Keratinocyte (primary cell): Measurements from ENCODE around the gene PPP1R1C. TPM values are rescaled to one million over a fixed set of nuclear protein-coding genes. Genes with fewer than 3 reads are reported as not detected.

ENCODE experiments used
- DNase-seq: peaks from one replicate; pipeline ENCODE4 v3.0.0-alpha.2; 2011; ENCODE audit warnings: low read depth, missing footprints, low spot score
- FAIRE-seq: peaks from 2 replicates; lab custom pipeline; 2011; peaks lifted over from hg19 to GRCh38; lab: Jason Lieb, UNC
- H2AFZ ChIP-seq: 2 replicates; pipeline ENCODE4 v1.6.0; 2012; ENCODE audit warnings: low read length, control low read depth, inconsistent platforms; ENCODE audit not compliant: control insufficient read depth
- H3K27ac ChIP-seq: 2 replicates; pipeline ENCODE4 v1.5.1; 2011; ENCODE audit warnings: low read length; ENCODE audit not compliant: control insufficient read depth, insufficient read depth
- H3K27me3 ChIP-seq: 3 replicates; pipeline ENCODE4 v1.6.0; 2011; ENCODE audit warnings: low read length; ENCODE audit not compliant: control insufficient read depth, insufficient read depth; ENCODE audit errors: extremely low read depth
- H3K36me3 ChIP-seq, 2 experiments: 2 replicates in 1 of 2; 3 replicates in 1 of 2; pipeline ENCODE4 v1.5.1; 2011; ENCODE audit warnings: low read length in 2 of 2, mild to moderate bottlenecking in 1 of 2; ENCODE audit not compliant: control insufficient read depth in 2 of 2, insufficient read depth in 2 of 2; ENCODE audit errors: extremely low read depth in 1 of 2
- H3K4me1 ChIP-seq: 3 replicates; pipeline ENCODE4 v1.5.1; 2011; ENCODE audit warnings: low read length; ENCODE audit not compliant: control insufficient read depth, insufficient read depth; ENCODE audit errors: extremely low read depth
- H3K4me2 ChIP-seq: 3 replicates; pipeline ENCODE4 v1.6.0; 2011; ENCODE audit warnings: low read depth, low read length; ENCODE audit not compliant: control insufficient read depth, insufficient read depth; ENCODE audit errors: extremely low read depth
- H3K4me3 ChIP-seq, 3 experiments: fragments of 200-600 bp in 1 of 3; sonication (generic) in 1 of 3; 2 replicates in 2 of 3; 3 replicates in 1 of 3; pipeline ENCODE4 v1.5.1; 2011 to 2016; ENCODE audit warnings: low read length in 3 of 3, mild to moderate bottlenecking in 3 of 3, control low read depth in 2 of 3, inconsistent platforms in 1 of 3, low read depth in 1 of 3, mixed read lengths in 1 of 3, mixed run types in 1 of 3, moderate library complexity in 1 of 3; ENCODE audit not compliant: control insufficient read depth in 2 of 3, insufficient read depth in 2 of 3; ENCODE audit errors: extremely low read depth in 1 of 3
- H3K79me2 ChIP-seq: 2 replicates; pipeline ENCODE4 v1.6.0; 2012; ENCODE audit warnings: low read length; ENCODE audit not compliant: control insufficient read depth, insufficient read depth
- H3K9ac ChIP-seq: 3 replicates; pipeline ENCODE4 v1.6.0; 2011; ENCODE audit warnings: low read length; ENCODE audit not compliant: control insufficient read depth, insufficient read depth; ENCODE audit errors: extremely low read depth
- H3K9me1 ChIP-seq: 3 replicates; pipeline ENCODE4 v1.6.0; 2011; ENCODE audit warnings: low read length; ENCODE audit not compliant: control insufficient read depth, insufficient read depth; ENCODE audit errors: extremely low read depth
- H3K9me3 ChIP-seq: 2 replicates; pipeline ENCODE4 v1.5.1; 2012; ENCODE audit warnings: low read depth, low read length; ENCODE audit not compliant: control insufficient read depth
- H4K20me1 ChIP-seq: 3 replicates; pipeline ENCODE4 v1.6.0; 2011; ENCODE audit warnings: low read length; ENCODE audit not compliant: control insufficient read depth, insufficient read depth; ENCODE audit errors: extremely low read depth
- EZH2 ChIP-seq: IDR thresholded peaks from one replicate; pipeline ENCODE4 v1.6.1; 2012; ENCODE audit warnings: inconsistent platforms, mild to moderate bottlenecking, low read length, moderate library complexity
- dilution Hi-C: fragments of 300-500 bp; cut with MboI; formaldehyde crosslinking; loops from one replicate; pipeline ENCODE4 v1.7.0; 2020; ENCODE audit warnings: low sequenced_read_pairs; ENCODE audit not compliant: extremely low pct_ligation_motif_present
- polyA plus RNA-seq, 5 experiments: library from polyadenylated mRNA; depleted of rRNA in 3 of 5; stranded (reverse) in 3 of 5; stranded (forward) in 1 of 5; unstranded in 1 of 5; fragments of >200 nt; gene quantifications; 1 replicate in 1 of 5; 2 replicates in 3 of 5; 3 replicates in 1 of 5; pipeline versions ENCODE4 v1.2.1 to v1.2.3, GENCODE V29; 2011 to 2012; ENCODE audit warnings: missing spikeins in 2 of 5, low read depth in 1 of 5, low replicate concordance in 1 of 5
- TF ChIP-seq, protein P1 (sequence below), 3 experiments: IDR thresholded peaks in 1 of 3; conservative IDR thresholded peaks in 1 of 3; optimal IDR thresholded peaks in 1 of 3; 2 replicates in 2 of 3; 3 replicates in 1 of 3; pipeline versions ENCODE3 to v1.5.1; 2011; ENCODE audit warnings: low read length in 3 of 3, mild to moderate bottlenecking in 3 of 3, moderate library complexity in 2 of 3, control low read depth in 1 of 3, inconsistent platforms in 1 of 3; ENCODE audit not compliant: insufficient read depth in 2 of 3; ENCODE audit errors: extremely low read depth in 1 of 3

Gene PPP1R1C
- polyA plus RNA-seq, 1 donor (not counting 4 experiments of a cell fraction or from before 2014, with no cell fraction given) = 4.3 TPM

DNA sequence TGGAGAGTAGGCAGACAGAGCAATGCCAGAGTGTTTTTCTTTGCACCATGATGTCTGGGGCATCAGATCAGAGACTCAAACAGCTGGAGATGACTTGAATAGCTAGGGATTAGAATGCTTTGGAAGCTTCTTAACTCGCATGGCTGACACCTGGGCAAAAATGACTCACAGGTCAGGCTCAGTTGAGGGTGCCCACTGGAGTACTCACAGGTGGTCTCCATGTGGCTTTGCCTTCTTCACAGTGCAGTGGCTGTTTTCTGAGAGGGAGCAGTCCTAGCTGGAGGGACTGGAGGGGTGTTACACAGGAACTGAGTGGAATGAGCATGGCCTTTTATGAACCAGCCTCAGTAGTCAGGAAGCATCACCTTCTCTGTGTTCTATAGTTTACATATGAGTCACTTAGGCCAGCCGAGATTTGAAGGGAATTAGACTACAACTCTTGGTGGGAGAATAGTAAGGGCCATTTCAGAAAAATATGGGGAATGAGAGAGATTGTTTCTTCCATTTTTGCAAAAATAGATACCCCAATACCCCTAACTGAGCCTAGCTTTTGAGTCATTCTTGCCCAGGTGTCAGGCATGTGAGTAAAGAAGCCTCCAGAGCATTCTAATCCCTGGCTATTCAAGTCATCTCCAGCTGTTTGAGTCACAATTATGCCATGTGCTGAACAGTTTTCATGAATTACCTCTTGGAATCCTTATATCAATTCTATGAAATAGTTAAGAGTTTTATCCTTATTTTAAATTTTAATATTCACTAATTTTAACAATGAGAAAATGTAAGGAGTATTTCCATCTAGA, 7.1 kb upstream of the PPP1R1C start:
- Histone ChIP-seq H3K9ac (peak overlapping the region; percentile 53), H3K9me3 (no peaks in the 10 kb centered on the region), H2AFZ (peak overlapping the region; percentile 57), H3K27me3 (no peaks in the 10 kb centered on the region), H3K4me2 (peak overlapping the region; percentile 13), H4K20me1 (no peaks in the 10 kb centered on the region), H3K9me1 (no peaks in the 10 kb centered on the region), H3K79me2 (no peaks in the 10 kb centered on the region), H3K27ac (peak overlapping the region; percentile 88), H3K36me3 (no peaks in the 10 kb centered on the region), H3K4me3 (no peak overlapping the region), H3K4me1 (peaks cover 20% of the 10 kb centered on the region)
- dilution Hi-C loops = no loop called here
- DNase-seq (no peak), FAIRE-seq (no peak)
- TF ChIP-seq EZH2 = no peak
- TF ChIP-seq, protein P1, sequence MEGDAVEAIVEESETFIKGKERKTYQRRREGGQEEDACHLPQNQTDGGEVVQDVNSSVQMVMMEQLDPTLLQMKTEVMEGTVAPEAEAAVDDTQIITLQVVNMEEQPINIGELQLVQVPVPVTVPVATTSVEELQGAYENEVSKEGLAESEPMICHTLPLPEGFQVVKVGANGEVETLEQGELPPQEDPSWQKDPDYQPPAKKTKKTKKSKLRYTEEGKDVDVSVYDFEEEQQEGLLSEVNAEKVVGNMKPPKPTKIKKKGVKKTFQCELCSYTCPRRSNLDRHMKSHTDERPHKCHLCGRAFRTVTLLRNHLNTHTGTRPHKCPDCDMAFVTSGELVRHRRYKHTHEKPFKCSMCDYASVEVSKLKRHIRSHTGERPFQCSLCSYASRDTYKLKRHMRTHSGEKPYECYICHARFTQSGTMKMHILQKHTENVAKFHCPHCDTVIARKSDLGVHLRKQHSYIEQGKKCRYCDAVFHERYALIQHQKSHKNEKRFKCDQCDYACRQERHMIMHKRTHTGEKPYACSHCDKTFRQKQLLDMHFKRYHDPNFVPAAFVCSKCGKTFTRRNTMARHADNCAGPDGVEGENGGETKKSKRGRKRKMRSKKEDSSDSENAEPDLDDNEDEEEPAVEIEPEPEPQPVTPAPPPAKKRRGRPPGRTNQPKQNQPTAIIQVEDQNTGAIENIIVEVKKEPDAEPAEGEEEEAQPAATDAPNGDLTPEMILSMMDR (optimal IDR thresholded peaks at IDR 0.05 in 1 of 3, IDR thresholded peaks at IDR 0.05 in 1 of 3, conservative IDR thresholded peaks at IDR 0.05 in 1 of 3; ENCODE audit: extremely low read depth in 1 of 3, insufficient read depth in 2 of 3, low read length in 3 of 3) = no peak

DNA sequence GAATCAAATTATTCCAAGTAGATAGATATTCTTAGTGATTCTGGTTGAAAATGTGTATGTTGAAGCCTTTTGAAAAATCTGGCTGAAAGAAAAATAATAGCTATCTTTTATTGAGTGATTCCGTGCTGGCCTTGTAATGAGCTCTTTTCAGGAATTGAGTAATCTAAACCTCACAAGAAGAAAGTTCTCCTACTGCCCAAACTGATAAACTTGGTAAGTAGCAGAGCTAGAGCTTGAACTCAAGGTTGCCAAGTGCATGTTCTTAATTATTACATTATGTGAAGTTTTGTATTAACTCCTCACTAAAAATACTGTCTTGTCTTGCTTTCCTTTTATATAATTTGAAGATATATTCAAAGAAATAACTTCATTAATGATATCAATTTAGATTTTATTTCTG, 1.6 kb upstream of the PPP1R1C start:
- dilution Hi-C loops = no loop called here
- no peak for DNase-seq
- no peak overlapping the region for H2AFZ ChIP-seq

More for the DNA sequence above, 1.6 kb upstream of the PPP1R1C start:
- Histone ChIP-seq H3K9me1 (no peaks in the 10 kb centered on the region), H4K20me1 (no peaks in the 10 kb centered on the region), H3K79me2 (no peaks in the 10 kb centered on the region), H3K9me3 (no peaks in the 10 kb centered on the region), H3K27me3 (no peaks in the 10 kb centered on the region), H3K4me1 (no peaks in the 10 kb centered on the region), H3K36me3 (no peaks in the 10 kb centered on the region), H3K27ac (no peak overlapping the region), H3K4me2 (no peak overlapping the region), H3K9ac (no peak overlapping the region), H3K4me3 (no peak overlapping the region)
- FAIRE-seq = no peak
- TF ChIP-seq, protein P1 (optimal IDR thresholded peaks at IDR 0.05 in 1 of 3, IDR thresholded peaks at IDR 0.05 in 1 of 3, conservative IDR thresholded peaks at IDR 0.05 in 1 of 3; ENCODE audit: extremely low read depth in 1 of 3, insufficient read depth in 2 of 3, low read length in 3 of 3) = no peak
- TF ChIP-seq EZH2 = no peak
